Muscle of back (tissue), 11 donors: ENCODE measurements around the gene BIN2. TPM values are rescaled to one million over a fixed set of nuclear protein-coding genes. Genes with fewer than 3 reads are reported as not detected.
"Not testable (repeated sequence)": the region's sequence is repeated elsewhere in the genome, so short reads cannot be mapped to it uniquely, and the experiment has no call there.

Experiments used
- DNase-seq, 3 donors: peaks; one replicate each; pipeline versions ENCODE4 v3.0.0 to v3.0.0-alpha.2; 2013
- polyA plus RNA-seq, 10 donors: library from polyadenylated mRNA; unstranded; fragments of 120-200 nt; gene quantifications; one replicate each; pipeline ENCODE4 v1.2.1, GENCODE V29; 2013; ENCODE audit not compliant: insufficient read length in 10 of 10

Gene BIN2
- polyA plus RNA-seq, 10 donors, result 1.9 to 12.4 (median 3.2) TPM

DNA sequence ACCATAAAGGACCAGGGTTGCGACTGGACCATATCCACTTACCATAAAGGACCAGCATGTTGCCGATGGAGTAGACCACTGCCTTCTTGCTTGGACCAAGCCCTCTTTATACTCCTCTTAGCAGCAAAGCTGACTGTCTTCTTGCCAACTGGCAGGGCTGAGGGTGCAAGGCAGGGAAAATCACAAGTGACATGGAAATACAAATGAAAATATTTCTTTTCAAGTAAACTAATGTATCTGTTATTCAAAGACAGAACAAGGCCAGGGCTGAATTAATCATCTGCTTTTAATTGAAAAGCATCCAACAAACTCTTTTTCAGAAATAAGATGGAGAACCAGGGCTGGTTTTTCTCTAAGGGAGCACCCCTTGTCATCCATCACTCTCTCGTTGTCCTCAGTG lies 22.6 kb upstream of the BIN2 start, which contains the start of gene CELA1:
Gene CELA1, minus strand, starts transcription at position 99 of the 400 bp plus-strand sequence. Its CDS starts 41 bp downstream, at position 58.
- DNase-seq, result no peak

- DNase-seq, result no peak
Observed at GRCh38 chr12:51345681-51346080, 21.7 kb upstream of the BIN2 start.

DNA sequence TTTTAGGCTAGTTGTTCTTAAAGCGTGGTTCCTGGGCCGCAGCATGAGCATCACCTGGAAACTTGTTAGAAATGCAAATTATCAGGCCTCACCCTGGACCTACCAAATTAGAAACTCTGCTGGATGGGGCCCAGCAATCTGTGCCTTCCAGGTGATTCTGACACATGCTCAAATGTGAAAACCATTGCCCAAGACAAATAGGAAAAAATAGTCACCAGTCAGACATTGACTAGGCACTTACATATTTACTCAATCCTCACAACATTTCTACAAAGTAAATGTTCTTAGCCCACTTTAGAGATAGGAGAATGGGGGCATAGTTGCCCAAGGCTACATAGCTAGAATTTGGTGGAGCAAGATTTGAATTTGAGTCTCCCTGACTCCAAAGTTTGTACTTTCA lies 19.2 kb upstream of the BIN2 start:
- no peak for DNase-seq

- no peak for DNase-seq
Observed at GRCh38 chr12:51342416-51342815, 18.4 kb upstream of the BIN2 start.

DNA sequence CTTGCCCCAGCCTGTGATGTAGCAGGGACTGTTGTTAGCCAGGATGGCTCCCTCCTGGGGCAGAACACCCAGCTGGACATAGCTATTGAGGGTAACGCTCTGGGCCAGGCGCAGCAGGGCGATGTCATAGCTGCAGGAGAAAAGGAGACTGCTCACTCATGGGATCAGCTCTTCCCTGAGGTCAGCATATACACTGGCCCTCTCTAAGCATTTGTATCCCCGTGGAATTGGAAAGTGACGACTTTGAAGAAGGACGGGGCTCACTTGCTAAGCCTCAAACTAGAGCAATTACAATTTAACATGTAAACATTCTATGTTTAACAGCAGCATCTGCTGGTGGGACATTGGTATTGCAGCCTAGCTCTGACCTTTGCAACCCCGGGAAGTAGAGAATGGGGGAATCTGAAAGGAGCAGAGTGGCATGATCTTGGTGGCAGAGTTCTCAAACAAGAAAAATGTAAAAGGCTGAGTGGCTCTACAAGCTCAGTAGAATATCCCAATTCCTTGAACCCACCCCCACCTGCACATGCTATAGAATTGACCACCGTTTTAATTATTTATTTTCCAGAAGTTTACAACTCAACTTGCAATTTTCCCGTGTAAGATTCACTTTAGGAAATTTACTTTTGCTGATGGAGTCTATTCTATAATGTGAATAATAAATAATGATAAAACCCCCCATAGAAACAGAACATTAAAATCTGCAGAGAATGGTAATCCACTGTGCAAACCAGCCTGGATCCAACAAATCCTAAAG lies 17.5 kb upstream of the BIN2 start:
- DNase-seq, result peak; percentile 53 to 87 (median 73)

GRCh38 chr12:51339750-51340149 lies 15.8 kb upstream of the BIN2 start:
- no peak for DNase-seq

DNA sequence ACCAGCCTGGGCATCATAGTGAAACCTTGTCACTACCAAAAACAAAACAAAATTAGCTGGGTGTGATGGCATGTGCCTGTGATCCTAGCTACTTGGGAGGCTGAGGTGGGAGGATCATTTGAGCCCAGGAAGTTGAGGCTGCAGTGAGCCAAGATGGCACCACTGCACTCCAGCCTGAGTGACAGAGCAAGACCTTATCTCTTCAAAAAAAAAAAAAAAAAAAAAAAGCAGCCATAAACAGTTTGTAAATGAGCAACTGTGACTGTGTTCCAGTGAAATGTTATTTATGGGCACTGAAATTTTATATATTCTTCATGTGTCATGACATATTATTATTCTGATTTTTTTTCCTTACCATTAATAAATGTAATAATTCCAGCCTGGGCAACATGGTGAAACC lies 13.4 kb upstream of the BIN2 start:
- DNase-seq, result not testable (repeated sequence)

GRCh38 chr12:51335931-51336330 lies 12.0 kb upstream of the BIN2 start:
- no peak for DNase-seq

GRCh38 chr12:51334764-51335163 lies 10.8 kb upstream of the BIN2 start:
- DNase-seq, result no peak

- no peak for DNase-seq
Observed at GRCh38 chr12:51333536-51333935, 9.6 kb upstream of the BIN2 start.

- DNase-seq, result no peak
Observed at GRCh38 chr12:51330186-51330585, 6.2 kb upstream of the BIN2 start.

GRCh38 chr12:51329742-51330141 lies 5.8 kb upstream of the BIN2 start:
- DNase-seq, result no peak

- DNase-seq, result no peak
Observed at GRCh38 chr12:51328587-51328986, 4.6 kb upstream of the BIN2 start.

GRCh38 chr12:51326698-51327439 lies 2.9 kb upstream of the BIN2 start:
- DNase-seq, result peak; percentile 27 to 47 (median 38)

GRCh38 chr12:51324953-51325352 lies 979 bp upstream of the BIN2 start:
- DNase-seq, result no peak

- no peak for DNase-seq
Observed at GRCh38 chr12:51323317-51323960, 535 bp downstream of the BIN2 start.

DNA sequence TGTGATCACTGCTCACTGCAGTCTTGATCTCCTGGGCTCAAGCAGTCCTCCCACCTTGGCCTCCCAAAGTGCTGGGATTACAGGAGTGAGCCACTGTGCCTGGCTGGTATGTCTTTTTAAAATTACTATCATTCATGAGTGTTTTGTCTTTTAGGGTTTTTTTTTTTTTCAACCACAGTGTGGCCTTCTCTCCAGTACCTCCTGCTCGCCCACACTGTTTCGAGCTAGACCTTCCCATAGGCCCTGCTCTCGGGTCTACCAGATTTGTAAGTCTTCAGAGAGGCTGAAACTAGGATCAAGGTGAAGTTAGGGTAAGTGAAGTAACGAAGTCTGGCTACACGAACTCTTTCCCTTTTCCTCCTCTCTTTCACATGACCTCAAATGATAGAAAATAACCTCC lies 1.5 kb downstream of the BIN2 start:
- DNase-seq, result no peak

- DNase-seq, result no peak
Observed at GRCh38 chr12:51321882-51322281, 2.1 kb downstream of the BIN2 start.

DNA sequence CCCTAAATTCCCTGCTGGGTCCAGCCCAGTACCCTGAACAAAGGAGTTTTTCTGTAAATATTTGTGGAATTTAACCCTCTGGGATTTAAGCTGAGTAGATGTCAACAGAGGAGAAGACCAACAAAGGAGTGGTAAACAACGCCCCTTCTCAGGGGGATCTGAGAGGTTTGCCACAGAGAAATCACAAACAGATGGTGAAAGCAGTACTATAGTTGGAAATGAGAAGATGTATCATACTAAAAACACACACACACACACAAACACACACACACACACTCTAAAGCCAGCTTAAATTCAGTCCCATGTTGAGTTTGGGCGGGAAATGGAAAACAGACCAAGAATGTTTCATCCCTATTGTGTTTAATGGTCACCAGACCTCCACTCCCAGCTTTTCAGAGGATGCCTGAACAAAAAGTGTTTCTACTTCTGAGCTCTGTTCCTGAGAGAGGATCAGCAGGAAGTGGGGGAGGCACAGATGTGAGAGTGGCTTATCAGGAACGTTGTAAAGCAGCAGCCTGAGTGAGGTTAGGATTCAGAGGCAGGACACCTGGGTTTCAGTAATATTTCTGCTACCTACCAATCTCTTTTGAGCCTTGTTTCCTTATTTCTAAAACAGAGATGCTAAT lies 3.2 kb downstream of the BIN2 start:
- peak; percentile 33 to 79 (median 42) for DNase-seq

- no peak for DNase-seq
Observed at GRCh38 chr12:51320311-51320694, 3.7 kb downstream of the BIN2 start.

GRCh38 chr12:51318846-51319599 lies 5.0 kb downstream of the BIN2 start:
- DNase-seq, result no peak
